ENCODE results near the gene IL1B.

DNA sequence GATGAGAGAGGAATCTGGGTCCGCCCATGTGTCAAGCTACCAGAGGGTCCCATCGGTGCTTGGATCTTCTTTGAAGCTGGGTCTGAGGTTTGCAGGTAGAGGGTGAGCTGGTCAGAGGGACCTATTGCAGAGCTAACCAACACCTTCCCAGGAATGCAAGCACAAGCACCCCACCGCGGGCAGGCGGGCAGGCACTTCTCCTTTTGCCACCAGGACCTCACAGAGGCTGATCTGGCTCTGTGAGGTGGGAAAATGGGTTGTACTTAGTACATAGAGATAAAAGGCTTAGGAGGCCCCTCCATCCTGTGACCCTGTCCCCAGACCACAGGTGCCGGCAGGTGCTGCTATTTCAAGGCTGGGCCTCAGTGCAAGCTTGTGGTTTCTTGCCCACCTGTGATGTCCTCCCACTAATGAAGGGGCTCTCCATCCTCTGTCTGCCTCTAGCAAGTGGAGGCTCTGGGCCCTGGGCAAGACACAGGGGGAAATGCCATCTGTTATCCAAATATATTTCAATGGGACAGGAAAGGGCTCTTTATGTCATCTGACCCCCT is 43.0 kb upstream of the IL1B start:
- TF ChIP-seq CTCF (IDR thresholded peaks at IDR 0.05) (no peak), POLR2AphosphoS5 (IDR thresholded peaks at IDR 0.05) (no peak), POLR2A (IDR thresholded peaks at IDR 0.05) (no peak)
